HFFc6 (cell line): Measurements from ENCODE around the gene DBNL. TPM values are rescaled to one million over a fixed set of nuclear protein-coding genes. Genes with fewer than 3 reads are reported as not detected.

Experiments used
- DNase-seq: peaks from one replicate; pipeline ENCODE4 v3.0.0-alpha.2; 2018
- H3K27ac Mint-ChIP-seq: 2 replicates; pipeline ENCODE4 v1.8.0; 2020; ENCODE audit warnings: mild to moderate bottlenecking, mixed read lengths
- H3K27me3 Mint-ChIP-seq: 2 replicates; pipeline ENCODE4 v1.8.0; 2021; ENCODE audit warnings: mild to moderate bottlenecking, moderate library complexity, mixed read lengths; ENCODE audit not compliant: insufficient read depth
- H3K36me3 Mint-ChIP-seq: 2 replicates; pipeline ENCODE4 v1.8.0; 2021; ENCODE audit warnings: low read depth, mixed read lengths
- H3K4me1 Mint-ChIP-seq: 2 replicates; pipeline ENCODE4 v1.8.0; 2020; ENCODE audit warnings: low read depth, mixed read lengths
- H3K4me3 Mint-ChIP-seq: 2 replicates; pipeline ENCODE4 v1.8.0; 2020; ENCODE audit warnings: mild to moderate bottlenecking, moderate library complexity, mixed read lengths
- H3K9me3 Mint-ChIP-seq: 2 replicates; pipeline ENCODE4 v1.8.0; 2020; ENCODE audit warnings: mild to moderate bottlenecking, mixed read lengths
- CTCF ChIP-seq: fragments of 200-600 bp; sonication (generic); IDR thresholded peaks from 2 replicates; pipeline ENCODE4 v1.5.0; 2021; ENCODE audit warnings: antibody characterized with exemption, mild to moderate bottlenecking
- total RNA-seq, 6 experiments: library from RNA; stranded (reverse); fragmentation: NEBNext Ultra II Directional; extraction: Animal tissue kit (Norgen Biotek cat#: 25700); gene quantifications; 2 replicates in 1 of 6; 3 replicates in 5 of 6; pipeline ENCODE4 v1.2.3, GENCODE V29; 2021

Gene DBNL
- total RNA-seq, 6 experiments from 2014 or later, result 146 to 167 (median 153) TPM

DNA sequence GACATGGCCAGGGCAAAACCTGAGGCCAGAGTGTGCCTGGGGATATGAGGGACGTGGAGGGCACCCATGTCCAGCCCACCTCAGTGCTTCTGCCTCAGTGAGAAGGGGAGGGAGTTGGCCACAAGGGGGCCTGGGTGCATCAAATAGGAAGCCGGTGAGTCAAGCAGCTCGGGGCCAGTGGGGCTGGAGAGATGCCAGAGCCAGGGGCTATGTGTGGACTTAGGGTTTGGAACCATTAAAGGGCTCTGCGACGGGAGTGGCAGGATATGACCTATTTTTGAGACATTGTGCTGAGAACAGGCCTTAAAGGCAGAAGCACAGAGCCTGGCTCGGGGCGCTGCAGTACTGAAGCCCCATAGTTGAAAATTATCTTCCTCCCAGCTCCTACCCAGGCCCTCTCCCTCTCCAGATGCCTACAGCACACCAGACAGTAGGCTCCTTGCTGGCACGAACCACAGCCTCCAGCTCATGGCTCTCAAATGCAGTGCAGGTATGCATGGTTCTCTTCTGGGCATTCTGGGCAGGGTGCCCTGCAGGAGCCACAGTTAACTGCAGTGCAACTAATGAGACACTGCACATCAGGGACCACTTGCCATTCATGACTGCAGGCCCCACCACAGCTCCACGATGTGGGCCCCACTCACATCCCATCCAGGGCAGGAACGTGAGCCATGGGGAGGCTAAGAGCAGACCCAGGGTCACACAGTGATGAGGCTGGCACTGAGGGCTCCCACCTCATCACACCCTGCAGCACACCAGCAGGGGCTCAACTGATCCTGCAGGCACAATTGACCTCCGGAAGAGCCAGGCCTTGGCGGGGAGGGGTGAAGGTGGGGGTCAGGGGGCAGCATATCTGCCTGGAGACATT is 28.1 kb downstream of the DBNL start:
- Mint-ChIP-seq H3K9me3 (no peaks in the 10 kb centered on the region), H3K4me3 (peak overlapping the region; percentile 67), H3K36me3 (peaks cover 20% of the 10 kb centered on the region), H3K4me1 (peaks cover 61% of the 10 kb centered on the region), H3K27me3 (peaks cover 17% of the 10 kb centered on the region), H3K27ac (peak overlapping the region; percentile 91)
- DNase-seq, result peak; percentile 93
- TF ChIP-seq CTCF, result peak; percentile 94

DNA sequence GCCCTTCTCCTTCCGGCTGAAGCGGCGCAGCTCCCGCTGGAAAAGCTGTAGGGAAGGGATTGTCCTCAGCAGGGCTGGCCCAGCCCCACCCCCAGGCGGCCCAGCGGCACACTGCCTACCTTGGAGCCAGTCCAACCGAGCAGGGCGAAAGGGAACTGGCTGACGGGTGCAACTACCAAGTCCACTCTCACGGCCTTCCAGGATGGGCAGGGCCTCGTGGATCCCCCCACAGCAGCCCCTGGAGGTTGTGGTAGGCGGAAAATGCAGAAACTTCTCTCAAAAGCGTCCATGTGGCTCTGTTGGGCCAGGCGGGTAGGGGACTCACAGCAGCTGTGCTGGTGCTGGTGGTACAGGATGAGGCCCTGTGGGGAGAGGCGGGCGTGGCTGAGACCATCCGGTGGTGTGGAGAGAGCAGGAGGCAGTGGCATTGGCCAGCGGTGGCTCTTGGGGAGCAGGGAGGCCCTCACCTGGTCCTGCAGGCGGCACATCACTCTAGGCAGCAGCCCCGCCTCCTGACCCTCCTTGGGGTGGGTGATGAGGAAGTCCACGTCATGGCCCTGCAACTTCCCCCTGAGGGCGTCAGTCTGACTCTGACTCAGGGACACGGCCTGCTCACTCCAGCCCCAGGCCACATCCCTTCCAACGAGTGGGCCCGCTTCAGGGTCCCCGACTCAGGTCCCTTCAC is 29.3 kb downstream of the DBNL start:
- Mint-ChIP-seq H3K4me3 (peak overlapping the region; percentile 66), H3K27ac (peak overlapping the region; percentile 91), H3K4me1 (peaks cover 49% of the 10 kb centered on the region), H3K9me3 (no peaks in the 10 kb centered on the region), H3K27me3 (peaks cover 12% of the 10 kb centered on the region), H3K36me3 (peaks cover 30% of the 10 kb centered on the region)
- no peak; the same call in 1 of the 2 replicates for TF ChIP-seq CTCF
- peak; percentile 70 for DNase-seq

GRCh38 chr7:44074349-44074695 is 29.8 kb downstream of the DBNL start:
- H3K4me1 Mint-ChIP-seq, result peaks cover 43% of the 10 kb centered on the region
- peak overlapping the region; percentile 91 for H3K27ac Mint-ChIP-seq
- DNase-seq, result no peak
- H3K27me3 Mint-ChIP-seq, result peaks cover 12% of the 10 kb centered on the region
- peaks cover 30% of the 10 kb centered on the region for H3K36me3 Mint-ChIP-seq
- no peaks in the 10 kb centered on the region for H3K9me3 Mint-ChIP-seq
- no peak for TF ChIP-seq CTCF
- H3K4me3 Mint-ChIP-seq, result no peak overlapping the region

GRCh38 chr7:44075296-44076075 is 31.0 kb downstream of the DBNL start:
- peaks cover 30% of the 10 kb centered on the region for H3K36me3 Mint-ChIP-seq
- no peak for TF ChIP-seq CTCF
- peak overlapping the region; percentile 91 for H3K27ac Mint-ChIP-seq
- peaks cover 42% of the 10 kb centered on the region for H3K4me1 Mint-ChIP-seq
- H3K4me3 Mint-ChIP-seq, result no peak overlapping the region
- no peak for DNase-seq
- H3K27me3 Mint-ChIP-seq, result peaks cover 10% of the 10 kb centered on the region
- H3K9me3 Mint-ChIP-seq, result no peaks in the 10 kb centered on the region

DNA sequence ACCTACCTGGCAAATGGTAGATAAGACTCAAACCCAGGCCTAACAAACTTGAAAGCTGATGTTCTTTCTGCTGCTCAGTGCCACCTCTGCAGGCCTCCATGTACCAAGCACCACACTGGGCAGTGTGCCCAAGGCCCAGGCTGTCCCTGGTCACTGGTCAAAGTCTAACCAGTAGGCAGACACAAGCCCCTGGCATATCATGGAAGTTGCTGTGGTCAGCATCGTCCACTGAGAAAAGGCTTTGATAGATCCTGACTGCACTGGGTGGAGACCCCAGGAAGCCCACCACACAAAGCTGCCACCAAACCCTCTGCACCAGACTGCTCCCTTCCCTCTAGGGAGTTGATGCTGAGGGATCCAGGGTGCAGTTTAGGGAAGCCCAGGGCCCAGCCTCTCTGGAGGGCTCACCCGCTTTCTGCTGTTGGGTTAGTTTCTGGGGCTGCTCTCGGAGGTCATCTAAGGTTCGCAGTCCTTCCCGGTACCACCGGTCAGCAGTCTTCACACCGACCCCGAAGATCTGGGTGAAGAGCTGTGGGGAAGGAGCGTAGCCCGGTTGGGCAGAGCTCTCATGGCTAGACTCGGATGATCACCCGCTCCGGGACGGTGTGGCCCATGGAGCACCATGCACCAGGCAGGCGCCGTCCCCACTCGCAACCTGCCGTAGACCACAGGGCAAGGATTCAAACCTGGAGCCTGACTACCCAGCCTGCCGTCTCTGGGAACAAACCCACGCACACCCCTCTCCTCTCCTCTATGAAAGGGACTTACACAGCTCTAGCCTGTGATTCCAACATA is 31.8 kb downstream of the DBNL start:
- Mint-ChIP-seq H3K9me3 (no peaks in the 10 kb centered on the region), H3K4me1 (peaks cover 43% of the 10 kb centered on the region), H3K36me3 (peaks cover 35% of the 10 kb centered on the region), H3K4me3 (no peak overlapping the region), H3K27me3 (peaks cover 10% of the 10 kb centered on the region), H3K27ac (peak overlapping the region; percentile 60)
- no peak for TF ChIP-seq CTCF
- no peak for DNase-seq
